Endothelial cell of umbilical vein (primary cell): ENCODE measurements around the gene ASS1.

Experiments
- MYC ChIP-seq: IDR thresholded peaks from one replicate; pipeline ENCODE4 v1.6.1; 2011; ENCODE audit warnings: mild to moderate bottlenecking, low read depth, low read length
- POLR2AphosphoS5 ChIP-seq: IDR thresholded peaks from 2 replicates; pipeline ENCODE4 v1.6.1; 2012; ENCODE audit warnings: low read depth, mild to moderate bottlenecking, control low read depth, low read length, moderate library complexity; ENCODE audit not compliant: insufficient read depth
- TF ChIP-seq, protein P1 (sequence below), 2 donors: IDR thresholded peaks; 1 replicate in 1 of 2; 2 replicates in 1 of 2; pipeline ENCODE4 v1.5.1; 2011; ENCODE audit warnings: low read length in 2 of 2, mild to moderate bottlenecking in 2 of 2, moderate library complexity in 2 of 2, control low read depth in 1 of 2, inconsistent platforms in 1 of 2, low read depth in 1 of 2; ENCODE audit not compliant: insufficient read depth in 1 of 2; ENCODE audit errors: extremely low read depth in 1 of 2

DNA sequence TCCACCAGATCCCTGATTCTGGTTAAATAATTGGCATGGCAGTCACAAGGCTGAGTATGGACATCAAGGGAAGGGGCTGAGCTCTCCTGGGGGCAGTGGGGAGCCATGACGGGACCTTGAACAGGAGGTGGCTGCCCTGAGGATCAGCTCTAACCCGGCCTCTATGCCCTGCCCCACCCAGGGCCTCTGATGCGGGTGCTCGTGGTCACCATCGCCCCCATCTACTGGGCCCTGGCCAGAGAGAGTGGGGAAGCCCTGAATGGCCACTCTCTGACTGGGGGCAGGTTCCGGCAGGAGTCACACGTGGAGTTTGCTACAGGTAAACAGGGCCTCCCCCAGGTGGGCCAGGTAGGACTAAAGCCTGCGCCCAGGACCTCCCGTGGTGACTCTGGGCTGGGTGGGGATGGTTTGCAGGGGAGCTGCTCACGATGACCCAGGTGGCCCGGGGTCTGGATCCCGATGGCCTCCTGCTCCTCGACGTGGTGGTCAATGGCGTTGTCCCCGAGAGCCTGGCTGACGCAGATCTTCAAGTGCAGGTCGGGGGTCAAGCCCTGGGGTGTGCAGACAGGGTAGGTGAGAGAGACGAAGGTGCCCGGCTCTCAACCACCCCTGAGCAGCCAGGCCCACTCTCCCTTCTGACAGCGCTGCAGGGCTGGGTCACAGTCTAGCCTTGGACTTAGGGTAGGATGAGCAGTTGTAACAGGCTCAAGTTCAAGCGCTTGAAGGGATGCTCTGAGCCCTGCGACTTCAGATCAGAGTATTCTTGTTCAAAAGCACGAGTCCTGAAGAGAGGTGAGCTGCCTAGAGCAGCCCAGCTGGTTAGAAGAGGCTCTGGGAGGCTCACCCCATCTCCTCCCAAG lies 19.9 kb upstream of the ASS1 start:
- TF ChIP-seq, protein P1, sequence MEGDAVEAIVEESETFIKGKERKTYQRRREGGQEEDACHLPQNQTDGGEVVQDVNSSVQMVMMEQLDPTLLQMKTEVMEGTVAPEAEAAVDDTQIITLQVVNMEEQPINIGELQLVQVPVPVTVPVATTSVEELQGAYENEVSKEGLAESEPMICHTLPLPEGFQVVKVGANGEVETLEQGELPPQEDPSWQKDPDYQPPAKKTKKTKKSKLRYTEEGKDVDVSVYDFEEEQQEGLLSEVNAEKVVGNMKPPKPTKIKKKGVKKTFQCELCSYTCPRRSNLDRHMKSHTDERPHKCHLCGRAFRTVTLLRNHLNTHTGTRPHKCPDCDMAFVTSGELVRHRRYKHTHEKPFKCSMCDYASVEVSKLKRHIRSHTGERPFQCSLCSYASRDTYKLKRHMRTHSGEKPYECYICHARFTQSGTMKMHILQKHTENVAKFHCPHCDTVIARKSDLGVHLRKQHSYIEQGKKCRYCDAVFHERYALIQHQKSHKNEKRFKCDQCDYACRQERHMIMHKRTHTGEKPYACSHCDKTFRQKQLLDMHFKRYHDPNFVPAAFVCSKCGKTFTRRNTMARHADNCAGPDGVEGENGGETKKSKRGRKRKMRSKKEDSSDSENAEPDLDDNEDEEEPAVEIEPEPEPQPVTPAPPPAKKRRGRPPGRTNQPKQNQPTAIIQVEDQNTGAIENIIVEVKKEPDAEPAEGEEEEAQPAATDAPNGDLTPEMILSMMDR (IDR thresholded peaks at IDR 0.05; ENCODE audit: extremely low read depth in 1 of 2, insufficient read depth in 1 of 2, low read depth in 1 of 2, low read length in 2 of 2), result no peak
- TF ChIP-seq POLR2AphosphoS5, result no peak
- no peak for TF ChIP-seq MYC
